Lower leg skin (tissue), 3 donors: ENCODE results near the gene POTEI.
"Not testable (repeated sequence)": the region's sequence is repeated elsewhere in the genome, so short reads cannot be mapped to it uniquely, and the experiment has no call there.

Experiments
- POLR2A ChIP-seq, 2 donors: fragments of 450-650 bp; IDR thresholded peaks; one replicate each; pipeline ENCODE4 v1.6.1; 2016 to 2017; ENCODE audit warnings: antibody characterized with exemption in 2 of 2, mild to moderate bottlenecking in 1 of 2, moderate library complexity in 1 of 2
- TF ChIP-seq, protein P1 (sequence below), 3 donors: fragments of 450-650 bp; IDR thresholded peaks; one replicate each; pipeline ENCODE4 v1.5.1; 2016; ENCODE audit warnings: antibody characterized with exemption in 3 of 3, mild to moderate bottlenecking in 3 of 3, moderate library complexity in 2 of 3

DNA sequence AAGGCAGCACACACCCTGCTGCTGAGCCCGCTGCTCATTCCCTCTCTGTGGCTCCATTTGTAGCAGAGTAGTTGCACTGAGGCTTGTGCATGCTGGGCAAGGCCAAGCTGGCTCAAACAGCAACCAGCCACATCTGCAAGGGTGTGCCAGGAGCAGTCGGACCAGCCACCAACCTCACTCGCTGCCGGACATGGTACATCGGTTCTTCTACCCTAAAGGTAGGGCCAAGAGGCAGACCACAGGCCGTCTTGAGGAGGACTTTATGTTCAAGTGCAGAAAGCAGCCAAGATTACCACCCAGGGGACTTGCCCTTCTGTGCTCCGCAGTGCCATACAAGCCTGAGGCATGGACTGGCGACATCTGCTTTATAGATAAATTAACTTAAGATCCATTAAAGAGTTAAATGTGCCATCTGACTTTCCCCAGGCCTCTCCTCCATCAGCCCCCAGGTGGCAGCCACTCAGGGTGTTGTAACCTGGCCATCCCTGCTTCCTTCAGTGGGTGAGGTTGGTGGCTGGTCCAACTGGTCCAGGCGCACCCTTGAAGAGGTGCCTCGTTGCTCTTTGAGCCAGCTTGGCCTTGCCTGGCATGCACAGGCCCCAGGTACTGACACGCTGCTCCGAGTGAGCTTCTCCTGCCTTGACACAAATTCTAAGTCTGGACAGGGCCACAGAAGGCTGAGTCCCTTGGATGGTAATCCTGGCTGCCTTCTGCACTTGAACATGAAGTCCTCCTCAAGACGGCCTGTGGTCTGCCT is 55.0 kb downstream of the POTEI start:
- TF ChIP-seq POLR2A (IDR thresholded peaks at IDR 0.05), result not testable (repeated sequence)
- TF ChIP-seq, protein P1, sequence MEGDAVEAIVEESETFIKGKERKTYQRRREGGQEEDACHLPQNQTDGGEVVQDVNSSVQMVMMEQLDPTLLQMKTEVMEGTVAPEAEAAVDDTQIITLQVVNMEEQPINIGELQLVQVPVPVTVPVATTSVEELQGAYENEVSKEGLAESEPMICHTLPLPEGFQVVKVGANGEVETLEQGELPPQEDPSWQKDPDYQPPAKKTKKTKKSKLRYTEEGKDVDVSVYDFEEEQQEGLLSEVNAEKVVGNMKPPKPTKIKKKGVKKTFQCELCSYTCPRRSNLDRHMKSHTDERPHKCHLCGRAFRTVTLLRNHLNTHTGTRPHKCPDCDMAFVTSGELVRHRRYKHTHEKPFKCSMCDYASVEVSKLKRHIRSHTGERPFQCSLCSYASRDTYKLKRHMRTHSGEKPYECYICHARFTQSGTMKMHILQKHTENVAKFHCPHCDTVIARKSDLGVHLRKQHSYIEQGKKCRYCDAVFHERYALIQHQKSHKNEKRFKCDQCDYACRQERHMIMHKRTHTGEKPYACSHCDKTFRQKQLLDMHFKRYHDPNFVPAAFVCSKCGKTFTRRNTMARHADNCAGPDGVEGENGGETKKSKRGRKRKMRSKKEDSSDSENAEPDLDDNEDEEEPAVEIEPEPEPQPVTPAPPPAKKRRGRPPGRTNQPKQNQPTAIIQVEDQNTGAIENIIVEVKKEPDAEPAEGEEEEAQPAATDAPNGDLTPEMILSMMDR (IDR thresholded peaks at IDR 0.05), result not testable (repeated sequence)
